GM19467 (cell line): ENCODE measurements around the gene PCDHA12.
"Not testable (repeated sequence)": the region's sequence is repeated elsewhere in the genome, so short reads cannot be mapped to it uniquely, and the experiment has no call there.

ENCODE experiments used
- ATAC-seq: cut with Tn5 transposase; IDR thresholded peaks from one replicate; pipeline ENCODE4 v1.9.1; 2021; ENCODE audit warnings: mild to moderate bottlenecking, moderate library complexity; ENCODE audit not compliant: unreplicated experiment

The PCDHA12 gene

GRCh38 chr5:140875085-140876065 lies at the start of gene PCDHA12:
TSS of gene PCDHA12 (plus strand) at chr5:140875308. CDS start at chr5:140875473, 165 bp downstream.
- ATAC-seq, result no peak

GRCh38 chr5:140827704-140828361 lies 47.3 kb upstream of the PCDHA12 start, which contains the start of gene PCDHA6:
TSS of gene PCDHA6 (plus strand) at chr5:140827960. CDS start at chr5:140828092, 132 bp downstream.
- no peak for ATAC-seq

- no peak for ATAC-seq
These were observed 46.8 kb upstream of the PCDHA12 start for GRCh38 chr5:140828362-140828737.

GRCh38 chr5:140829511-140830501 lies 45.3 kb upstream of the PCDHA12 start:
- not testable (repeated sequence) for ATAC-seq

DNA sequence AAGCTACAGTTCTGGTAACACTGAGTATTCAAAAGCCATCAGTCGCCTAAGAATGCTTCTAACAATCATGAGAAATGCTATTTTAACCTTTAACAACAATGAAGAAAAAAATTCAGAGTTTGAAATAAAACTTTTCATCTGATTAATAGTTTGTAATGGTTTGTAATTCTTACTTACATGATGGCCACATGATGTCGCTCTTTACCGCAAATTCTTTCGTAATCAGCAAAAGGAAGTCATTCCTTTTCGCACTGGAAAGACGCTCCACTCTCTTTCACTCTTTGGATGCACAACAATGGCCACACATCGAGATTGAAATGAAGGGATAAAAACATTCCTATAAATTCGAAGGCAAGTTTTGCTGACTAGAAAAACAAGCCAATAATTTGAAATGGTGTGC lies 41.1 kb upstream of the PCDHA12 start, which contains the start of gene PCDHA7:
Gene PCDHA7, plus strand, starts transcription at position 277 of the 400 bp plus-strand sequence. Its CDS starts 115 bp downstream, at position 392.
- ATAC-seq, result no peak

- ATAC-seq, result not testable (repeated sequence)
These were observed 40.6 kb upstream of the PCDHA12 start for GRCh38 chr5:140834439-140835008.

DNA sequence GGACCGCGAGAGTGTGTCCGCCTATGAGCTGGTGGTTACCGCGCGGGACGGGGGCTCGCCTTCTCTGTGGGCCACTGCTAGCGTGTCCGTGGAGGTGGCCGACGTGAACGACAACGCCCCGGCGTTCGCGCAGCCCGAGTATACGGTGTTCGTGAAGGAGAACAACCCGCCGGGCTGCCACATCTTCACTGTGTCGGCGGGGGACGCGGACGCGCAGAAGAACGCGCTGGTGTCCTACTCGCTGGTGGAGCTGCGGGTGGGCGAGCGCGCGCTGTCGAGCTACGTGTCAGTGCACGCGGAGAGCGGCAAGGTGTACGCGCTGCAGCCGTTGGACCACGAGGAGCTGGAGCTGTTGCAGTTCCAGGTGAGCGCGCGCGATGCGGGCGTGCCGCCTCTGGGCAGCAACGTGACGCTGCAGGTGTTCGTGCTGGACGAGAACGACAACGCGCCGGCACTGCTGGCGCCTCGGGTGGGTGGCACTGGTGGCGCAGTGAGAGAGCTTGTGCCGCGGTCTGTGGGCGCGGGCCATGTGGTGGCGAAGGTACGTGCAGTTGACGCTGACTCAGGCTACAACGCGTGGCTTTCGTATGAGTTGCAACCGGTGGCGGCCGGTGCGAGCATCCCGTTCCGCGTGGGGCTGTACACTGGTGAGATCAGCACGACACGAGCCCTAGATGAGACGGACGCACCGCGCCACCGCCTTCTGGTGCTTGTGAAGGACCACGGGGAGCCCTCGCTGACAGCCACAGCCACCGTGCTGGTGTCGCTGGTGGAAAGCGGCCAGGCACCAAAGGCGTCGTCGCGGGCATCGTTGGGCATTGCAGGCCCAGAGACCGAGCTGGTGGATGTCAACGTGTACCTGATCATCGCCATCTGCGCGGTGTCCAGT lies 39.2 kb upstream of the PCDHA12 start:
- ATAC-seq, result no peak

DNA sequence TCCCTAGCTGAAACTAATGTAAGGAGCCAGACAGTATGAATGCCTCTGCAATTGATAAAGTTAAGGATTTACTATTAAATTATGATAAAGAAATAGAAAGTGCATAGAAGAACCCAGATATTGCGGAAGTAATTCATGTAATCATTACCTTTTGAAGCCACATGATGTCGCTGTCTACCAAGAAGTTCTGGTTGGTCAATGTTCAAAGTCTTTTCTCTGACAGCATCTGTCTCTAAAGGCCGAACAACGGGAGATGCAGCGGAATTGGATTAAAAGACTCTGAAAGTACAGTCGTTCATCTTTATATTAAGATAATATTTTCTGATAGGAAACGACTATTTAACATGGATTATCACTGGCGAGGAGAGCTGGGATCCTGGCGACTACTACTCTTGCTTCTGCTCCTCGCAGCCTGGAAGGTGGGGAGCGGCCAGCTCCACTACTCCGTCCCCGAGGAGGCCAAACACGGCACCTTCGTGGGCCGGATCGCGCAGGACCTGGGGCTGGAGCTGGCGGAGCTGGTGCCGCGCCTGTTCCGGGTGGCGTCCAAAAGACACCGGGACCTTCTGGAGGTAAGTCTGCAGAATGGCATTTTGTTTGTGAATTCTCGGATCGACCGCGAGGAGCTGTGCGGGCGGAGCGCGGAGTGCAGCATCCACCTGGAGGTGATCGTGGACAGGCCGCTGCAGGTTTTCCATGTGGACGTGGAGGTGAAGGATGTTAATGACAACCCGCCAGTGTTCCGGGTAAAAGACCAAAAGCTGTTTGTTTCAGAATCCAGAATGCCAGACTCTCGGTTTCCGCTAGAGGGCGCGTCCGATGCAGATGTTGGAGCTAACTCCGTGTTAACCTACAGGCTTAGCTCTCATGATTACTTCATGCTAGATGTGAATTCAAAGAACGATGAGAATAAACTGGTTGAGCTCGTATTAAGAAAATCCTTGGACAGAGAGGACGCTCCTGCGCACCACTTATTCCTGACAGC lies 33.8 kb upstream of the PCDHA12 start, which contains the start of gene PCDHA8:
Gene PCDHA8, plus strand, starts transcription at position 210 of the 985 bp plus-strand sequence. Its CDS starts 135 bp downstream, at position 345.
- no peak for ATAC-seq

GRCh38 chr5:140842798-140843733 lies 32.0 kb upstream of the PCDHA12 start:
- ATAC-seq, result no peak

DNA sequence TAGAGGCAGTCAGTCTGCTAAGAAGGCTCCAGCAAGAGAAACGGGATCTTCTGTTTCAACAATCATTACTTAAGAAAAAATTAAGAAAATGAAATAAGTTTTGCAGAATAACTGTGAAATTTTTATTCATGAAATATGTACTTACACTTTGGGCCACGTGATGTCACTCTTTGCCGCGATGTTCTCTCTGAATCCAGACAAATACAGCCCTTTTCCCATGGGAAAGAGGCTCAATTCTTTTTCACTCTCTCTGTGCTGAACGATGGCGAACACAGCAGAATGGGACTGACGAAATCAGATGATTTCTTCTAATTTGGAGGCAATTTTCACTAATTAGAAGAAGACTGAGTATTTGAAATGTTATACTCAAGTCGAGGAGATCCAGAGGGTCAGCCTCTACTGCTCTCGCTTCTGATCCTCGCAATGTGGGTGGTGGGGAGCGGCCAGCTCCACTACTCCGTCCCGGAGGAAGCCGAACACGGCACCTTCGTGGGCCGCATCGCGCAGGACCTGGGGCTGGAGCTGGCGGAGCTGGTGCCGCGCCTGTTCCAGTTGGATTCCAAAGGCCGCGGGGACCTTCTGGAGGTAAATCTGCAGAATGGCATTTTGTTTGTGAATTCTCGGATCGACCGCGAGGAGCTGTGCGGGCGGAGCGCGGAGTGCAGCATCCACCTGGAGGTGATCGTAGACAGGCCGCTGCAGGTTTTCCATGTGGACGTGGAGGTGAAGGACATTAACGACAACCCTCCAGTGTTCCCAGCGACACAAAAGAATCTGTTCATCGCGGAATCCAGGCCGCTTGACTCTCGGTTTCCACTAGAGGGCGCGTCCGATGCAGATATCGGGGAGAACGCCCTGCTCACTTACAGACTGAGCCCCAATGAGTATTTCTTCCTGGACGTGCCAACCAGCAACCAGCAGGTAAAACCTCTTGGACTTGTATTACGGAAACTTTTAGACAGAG lies 26.7 kb upstream of the PCDHA12 start, which contains the start of gene PCDHA9:
Gene PCDHA9, plus strand, starts transcription at position 244 of the 964 bp plus-strand sequence. Its CDS starts 114 bp downstream, at position 358.
- not testable (repeated sequence) for ATAC-seq

- ATAC-seq, result not testable (repeated sequence)
These were observed 25.1 kb upstream of the PCDHA12 start for GRCh38 chr5:140849831-140850634.

DNA sequence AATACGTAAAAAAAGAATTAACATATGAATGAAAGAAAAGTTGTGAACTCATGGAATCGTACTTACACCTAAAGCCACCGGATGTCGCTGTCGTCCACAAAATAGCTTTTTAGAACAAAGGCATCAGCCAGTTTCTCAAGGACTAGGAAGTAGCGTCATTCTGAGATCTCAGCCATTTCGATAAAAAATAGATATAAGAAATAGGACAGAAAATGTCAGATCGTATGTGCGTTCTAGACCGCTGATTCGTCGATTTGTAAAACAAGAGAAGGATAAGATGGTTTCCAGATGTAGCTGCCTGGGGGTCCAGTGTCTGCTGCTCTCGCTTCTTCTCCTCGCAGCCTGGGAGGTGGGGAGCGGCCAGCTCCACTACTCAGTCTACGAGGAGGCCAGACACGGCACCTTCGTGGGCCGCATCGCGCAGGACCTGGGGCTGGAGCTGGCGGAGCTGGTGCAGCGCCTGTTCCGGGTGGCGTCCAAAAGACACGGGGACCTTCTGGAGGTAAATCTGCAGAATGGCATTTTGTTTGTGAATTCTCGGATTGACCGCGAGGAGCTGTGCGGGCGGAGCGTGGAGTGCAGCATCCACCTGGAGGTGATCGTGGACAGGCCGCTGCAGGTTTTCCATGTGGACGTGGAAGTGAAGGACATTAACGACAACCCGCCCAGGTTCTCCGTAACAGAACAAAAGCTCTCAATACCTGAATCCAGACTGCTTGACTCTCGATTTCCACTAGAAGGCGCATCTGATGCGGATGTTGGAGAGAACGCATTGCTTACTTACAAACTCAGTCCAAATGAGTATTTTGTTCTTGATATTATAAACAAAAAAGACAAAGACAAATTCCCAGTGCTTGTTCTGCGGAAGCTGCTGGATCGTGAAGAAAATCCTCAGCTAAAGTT lies 19.1 kb upstream of the PCDHA12 start, which contains the start of gene PCDHA10:
Gene PCDHA10, plus strand, starts transcription at position 126 of the 903 bp plus-strand sequence. Its CDS starts 152 bp downstream, at position 278.
- ATAC-seq, result no peak
